ENCODE results near the gene PLCG1.

- no peak for TF ChIP-seq FOSL1 (IDR thresholded peaks at IDR 0.05; ENCODE audit: low read depth)
- no peak for TF ChIP-seq EZH2phosphoT487 (IDR thresholded peaks at IDR 0.05; ENCODE audit: borderline replicate concordance)
- TF ChIP-seq CTCF (IDR thresholded peaks at IDR 0.05 in 2 of 3, conservative IDR thresholded peaks at IDR 0.05 in 1 of 3; ENCODE audit: borderline replicate concordance in 1 of 3, insufficient read depth in 1 of 3, low read depth in 2 of 3, low read length in 2 of 3): no peak
- TF ChIP-seq REST (IDR thresholded peaks at IDR 0.05; ENCODE audit: low read depth): no peak
- no peak for TF ChIP-seq POLR2A (IDR thresholded peaks at IDR 0.05; ENCODE audit: borderline replicate concordance, extremely low read depth, insufficient read depth, insufficient read length)
- TF ChIP-seq EZH2 (IDR thresholded peaks at IDR 0.05): no peak
- no peak for TF ChIP-seq SIN3A (IDR thresholded peaks at IDR 0.05; ENCODE audit: low read depth)
- no peak for TF ChIP-seq RAD21 (IDR thresholded peaks at IDR 0.05; ENCODE audit: low read depth)
- TF ChIP-seq JUND (IDR thresholded peaks at IDR 0.05): no peak
- TF ChIP-seq CEBPB (IDR thresholded peaks at IDR 0.05; ENCODE audit: low read depth): no peak
- no peak for TF ChIP-seq ZFX (IDR thresholded peaks at IDR 0.05)
- TF ChIP-seq TCF7L2 (IDR thresholded peaks at IDR 0.05; ENCODE audit: borderline replicate concordance, extremely low read depth, insufficient read depth, insufficient read length): no peak
- TF ChIP-seq POLR2AphosphoS5 (IDR thresholded peaks at IDR 0.05; ENCODE audit: low read depth, low read length): no peak
- TF ChIP-seq YY1 (IDR thresholded peaks at IDR 0.05; ENCODE audit: extremely low read depth, insufficient replicate concordance, low read depth, low read length): no peak
These were observed 10.4 kb downstream of the PLCG1 start for GRCh38 chr20:41147767-41148191.
